Endothelial cell of umbilical vein (primary cell): ENCODE results near the gene CFAP45. TPM values are rescaled to one million over a fixed set of nuclear protein-coding genes. Genes with fewer than 3 reads are reported as not detected.

Source experiments
- BruUV-seq: library from RNA; stranded (reverse); fragments of 400-500 nt; replicated peaks from 2 replicates; lab custom pipeline; 2021; lab: Mats Ljungman, UMichigan
- CTCF ChIA-PET: fragments of 300-600, 350-600 bp; sonication (Branson Sonifier 250); formaldehyde crosslinking; loops from one replicate; lab custom pipeline; 2021; ENCODE audit warnings: antibody characterized with exemption, inconsistent platforms; lab: Charles Lee
- POLR2A ChIA-PET: fragments of 300-600, 350-600 bp; sonication (Branson Sonifier 250); formaldehyde crosslinking; loops from one replicate; lab custom pipeline; 2021; ENCODE audit warnings: antibody characterized with exemption, inconsistent platforms; lab: Charles Lee
- DNase-seq: peaks from one replicate; pipeline ENCODE4 v3.0.0-alpha.2; 2011; ENCODE audit warnings: low read depth, low spot score
- FAIRE-seq: peaks from 2 replicates; lab custom pipeline; 2011; peaks lifted over from hg19 to GRCh38; lab: Jason Lieb, UNC
- H2AFZ ChIP-seq: 2 replicates; pipeline ENCODE4 v1.6.0; 2012; ENCODE audit warnings: low read depth, low read length, control low read depth, inconsistent platforms
- H3K27ac ChIP-seq: 2 replicates; pipeline ENCODE4 v1.5.1; 2011; ENCODE audit warnings: low read depth, mild to moderate bottlenecking, control low read depth, low read length, moderate library complexity; ENCODE audit not compliant: insufficient read depth
- H3K27me3 ChIP-seq, 2 experiments: 2 replicates each; pipeline versions ENCODE4 v1.6.0 to v1.6.1; 2011; ENCODE audit warnings: low read length in 2 of 2, mixed read lengths in 1 of 2; ENCODE audit not compliant: control insufficient read depth in 2 of 2, insufficient read depth in 2 of 2
- H3K36me3 ChIP-seq, 2 experiments: 2 replicates in 1 of 2; 3 replicates in 1 of 2; pipeline ENCODE4 v1.5.1; 2011; ENCODE audit warnings: low read length in 2 of 2, mild to moderate bottlenecking in 1 of 2, moderate library complexity in 1 of 2; ENCODE audit not compliant: control insufficient read depth in 2 of 2, insufficient read depth in 2 of 2; ENCODE audit errors: extremely low read depth in 1 of 2
- H3K4me1 ChIP-seq: 3 replicates; pipeline ENCODE4 v1.5.1; 2011; ENCODE audit warnings: mild to moderate bottlenecking, low read length; ENCODE audit not compliant: control insufficient read depth, insufficient read depth; ENCODE audit errors: extremely low read depth
- H3K4me2 ChIP-seq: 2 replicates; pipeline ENCODE4 v1.6.1; 2011; ENCODE audit warnings: low read length, control low read depth, mixed read lengths; ENCODE audit not compliant: insufficient read depth
- H3K4me3 ChIP-seq, 3 experiments: fragments of 200-600 bp in 1 of 3; sonication (generic), shearing (Covaris generic) in 1 of 3; replicated peaks in 1 of 3; 2 replicates each; pipeline ENCODE4 v1.5.1; 2011 to 2016; ENCODE audit warnings: control low read depth in 3 of 3, low read length in 3 of 3, mild to moderate bottlenecking in 2 of 3, inconsistent platforms in 1 of 3, low read depth in 1 of 3, moderate library complexity in 1 of 3; ENCODE audit not compliant: insufficient read depth in 1 of 3
- H3K79me2 ChIP-seq: 2 replicates; pipeline ENCODE4 v1.6.0; 2012; ENCODE audit warnings: low read length, inconsistent platforms; ENCODE audit not compliant: control insufficient read depth, insufficient read depth
- H3K9ac ChIP-seq: replicated peaks from 2 replicates; pipeline ENCODE3; 2011; ENCODE audit warnings: low read length, control low read depth; ENCODE audit not compliant: insufficient read depth; ENCODE audit errors: extremely low read depth
- H3K9me1 ChIP-seq: replicated peaks from 3 replicates; pipeline ENCODE4 v1.6.0; 2011; ENCODE audit warnings: mild to moderate bottlenecking, low read length; ENCODE audit not compliant: control insufficient read depth, insufficient read depth; ENCODE audit errors: extremely low read depth
- H3K9me3 ChIP-seq: replicated peaks from 2 replicates; pipeline ENCODE4 v1.5.1; 2012; ENCODE audit warnings: low read length, inconsistent platforms; ENCODE audit not compliant: control insufficient read depth, insufficient read depth
- H4K20me1 ChIP-seq: replicated peaks from 2 replicates; pipeline ENCODE3; 2011; ENCODE audit warnings: mild to moderate bottlenecking, low read length; ENCODE audit not compliant: control insufficient read depth, insufficient read depth; ENCODE audit errors: extremely low read depth
- CTCF ChIP-seq, 2 donors: IDR thresholded peaks; 1 replicate in 1 of 2; 2 replicates in 1 of 2; pipeline ENCODE4 v1.5.1; 2011; ENCODE audit warnings: low read length in 2 of 2, mild to moderate bottlenecking in 2 of 2, moderate library complexity in 2 of 2, control low read depth in 1 of 2, inconsistent platforms in 1 of 2, low read depth in 1 of 2; ENCODE audit not compliant: insufficient read depth in 1 of 2; ENCODE audit errors: extremely low read depth in 1 of 2
- EZH2 ChIP-seq: IDR thresholded peaks from 2 replicates; pipeline ENCODE4 v1.6.1; 2012; ENCODE audit warnings: borderline replicate concordance, low read depth, mild to moderate bottlenecking, moderate library complexity, low read length, inconsistent platforms; ENCODE audit not compliant: severe bottlenecking
- FOS ChIP-seq: IDR thresholded peaks from 2 replicates; pipeline ENCODE4 v1.6.1; 2011; ENCODE audit warnings: mild to moderate bottlenecking, low read length, moderate library complexity, borderline replicate concordance; ENCODE audit not compliant: insufficient read depth
- GATA2 ChIP-seq: IDR thresholded peaks from 2 replicates; pipeline ENCODE4 v1.7.0; 2011; ENCODE audit warnings: low read depth, mild to moderate bottlenecking, moderate library complexity, mixed read lengths, low read length; ENCODE audit not compliant: insufficient read length, insufficient read depth
- JUN ChIP-seq: IDR thresholded peaks from 2 replicates; pipeline ENCODE4 v1.6.1; 2011; ENCODE audit warnings: borderline replicate concordance, low read depth; ENCODE audit not compliant: insufficient read length, insufficient read depth
- MYC ChIP-seq: IDR thresholded peaks from one replicate; pipeline ENCODE4 v1.6.1; 2011; ENCODE audit warnings: mild to moderate bottlenecking, low read depth, low read length
- POLR2A ChIP-seq: IDR thresholded peaks from 2 replicates; pipeline ENCODE4 v1.6.1; 2012; ENCODE audit warnings: low read depth, mild to moderate bottlenecking, control low read depth, low read length
- POLR2AphosphoS5 ChIP-seq: IDR thresholded peaks from 2 replicates; pipeline ENCODE4 v1.6.1; 2012; ENCODE audit warnings: low read depth, mild to moderate bottlenecking, control low read depth, low read length, moderate library complexity; ENCODE audit not compliant: insufficient read depth
- dilution Hi-C: fragments of 300-500 bp; cut with MboI; formaldehyde crosslinking; loops from one replicate; pipeline ENCODE4 v1.15.0; 2019; ENCODE audit warnings: low sequenced_read_pairs; ENCODE audit not compliant: extremely low pct_ligation_motif_present
- intact Hi-C: fragments of 100-400 bp; cut with micrococcal nuclease; formaldehyde crosslinking; loops from one replicate; pipeline ENCODE4 v1.10.0; 2022
- polyA plus RNA-seq, 4 experiments: library from polyadenylated mRNA; depleted of rRNA in 3 of 4; stranded (reverse) in 3 of 4; unstranded in 1 of 4; fragments of >200 nt; gene quantifications; 2 replicates each; pipeline versions ENCODE4 v1.2.1 to v1.2.3, GENCODE V29; 2011 to 2012; ENCODE audit warnings: missing spikeins in 1 of 4
- total RNA-seq: library from RNA; stranded (reverse); gene quantifications from 2 replicates; pipeline ENCODE4 v1.2.3, GENCODE V29; 2021
- TF ChIP-seq, protein P1 (sequence below): IDR thresholded peaks from 2 replicates; pipeline ENCODE4 v1.6.1; 2011; ENCODE audit not compliant: insufficient read depth, insufficient read length

The CFAP45 gene
- total and polyA plus RNA-seq, 2 donors (not counting 3 experiments of a cell fraction or from before 2014, with no cell fraction given): 0.25 to 2.5 TPM

DNA sequence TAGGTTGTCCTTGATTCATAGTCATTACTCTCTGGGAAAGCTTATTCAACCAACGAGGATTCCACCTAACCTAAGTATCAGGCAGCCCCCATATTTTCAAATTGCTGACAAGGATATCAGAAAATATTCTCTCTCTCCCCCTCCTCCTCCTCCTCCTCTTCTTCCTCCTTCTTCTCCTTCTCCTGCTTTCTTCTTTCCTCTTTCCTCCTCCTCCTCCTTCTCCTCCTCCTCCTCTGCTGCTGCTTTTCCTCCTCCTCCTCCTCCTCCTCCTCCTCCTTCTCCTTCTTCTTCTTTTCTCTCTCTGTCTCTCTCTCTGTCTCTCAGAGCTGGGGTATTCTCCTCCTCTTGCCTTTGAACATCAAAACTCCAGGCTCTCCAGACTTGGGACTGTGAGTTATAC lies 48.0 kb upstream of the CFAP45 start:
- POLR2A ChIA-PET: no interaction called here
- dilution Hi-C loops (no loop called here), intact Hi-C loops (no loop called here)
- BruUV-seq: no TSS peak
- Histone ChIP-seq H2AFZ (no peak overlapping the region), H3K9me3 (no peaks in the 10 kb centered on the region), H4K20me1 (no peaks in the 10 kb centered on the region), H3K4me1 (peaks cover 5% of the 10 kb centered on the region), H3K27ac (no peak overlapping the region), H3K4me3 (no peak overlapping the region), H3K79me2 (no peaks in the 10 kb centered on the region), H3K9me1 (no peaks in the 10 kb centered on the region), H3K4me2 (no peak overlapping the region), H3K27me3 (peaks cover 34 to 47% of the 10 kb centered on the region in 2 experiments), H3K36me3 (no peaks in the 10 kb centered on the region), H3K9ac (no peak overlapping the region)
- CTCF ChIA-PET: interaction anchor here (1.3 kb wide), 1 partner anchor 60 kb away, joined by 5 read pairs; no protein-coding TSS in a partner anchor
- DNase-seq (no peak), FAIRE-seq (no peak)
- no peak for TF ChIP-seq CTCF (IDR thresholded peaks at IDR 0.05; ENCODE audit: extremely low read depth in 1 of 2, insufficient read depth in 1 of 2, low read depth in 1 of 2, low read length in 2 of 2)
- TF ChIP-seq JUN: no peak
- TF ChIP-seq POLR2A: no peak
- no peak for TF ChIP-seq EZH2
- TF ChIP-seq FOS: no peak
- no peak for TF ChIP-seq GATA2
- TF ChIP-seq POLR2AphosphoS5: no peak
- TF ChIP-seq, protein P1, sequence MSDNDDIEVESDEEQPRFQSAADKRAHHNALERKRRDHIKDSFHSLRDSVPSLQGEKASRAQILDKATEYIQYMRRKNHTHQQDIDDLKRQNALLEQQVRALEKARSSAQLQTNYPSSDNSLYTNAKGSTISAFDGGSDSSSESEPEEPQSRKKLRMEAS: no peak
- TF ChIP-seq MYC: no peak
